HEK293 (cell line): ENCODE measurements around the gene MYH16.
"Not testable (repeated sequence)": the region's sequence is repeated elsewhere in the genome, so short reads cannot be mapped to it uniquely, and the experiment has no call there.

Experiments used
- CTCF ChIA-PET: fragments of 350-600 bp; formaldehyde crosslinking; extraction: SDS; loops from one replicate; lab custom pipeline; 2021; ENCODE audit warnings: antibody characterized with exemption; lab: Yijun Ruan, JAX
- POLR2A ChIA-PET: fragments of 300-600 bp; formaldehyde crosslinking; extraction: SDS; loops from one replicate; lab custom pipeline; 2020; ENCODE audit warnings: antibody characterized with exemption, inconsistent platforms; lab: Yijun Ruan, JAX
- H3K27ac ChIP-seq: fragments of 200-500 bp; sonication (Bioruptor generic); 2 replicates; pipeline ENCODE4 v1.5.1; 2014; ENCODE audit warnings: low read depth, low read length, control low read depth, inconsistent platforms; ENCODE audit errors: extremely low read depth
- H3K36me3 ChIP-seq, 2 experiments: fragments of 200-500 bp in 1 of 2; sonication (Bioruptor generic) in 1 of 2; 1 replicate in 1 of 2; 2 replicates in 1 of 2; pipeline ENCODE4 v1.5.1; 2014 to 2017; ENCODE audit warnings: inconsistent platforms in 2 of 2, low read length in 2 of 2; ENCODE audit not compliant: control insufficient read depth in 2 of 2, insufficient read depth in 1 of 2
- H3K4me1 ChIP-seq: fragments of 200-500 bp; sonication (Bioruptor generic); 2 replicates; pipeline ENCODE4 v1.5.1; 2014; ENCODE audit warnings: mild to moderate bottlenecking, low read length, inconsistent platforms; ENCODE audit not compliant: control insufficient read depth, insufficient read depth
- H3K4me3 ChIP-seq: 2 replicates; pipeline ENCODE4 v1.5.1; 2011; ENCODE audit warnings: low read depth, mild to moderate bottlenecking, control low read depth, low read length, moderate library complexity
- H3K9me3 ChIP-seq: fragments of 200-500 bp; sonication (Bioruptor generic); 2 replicates; pipeline ENCODE4 v1.5.1; 2014; ENCODE audit warnings: low read depth, low read length, inconsistent platforms; ENCODE audit not compliant: control insufficient read depth, insufficient read depth
- KLF1 ChIP-seq: fragments of 450-650 bp; formaldehyde crosslinking; IDR thresholded peaks from 2 replicates; pipeline ENCODE4 v1.5.1; 2016; ENCODE audit warnings: missing biosample characterization, missing genetic modification characterization
- KLF8 ChIP-seq: fragments of 450-650 bp; formaldehyde crosslinking; IDR thresholded peaks from 2 replicates; pipeline ENCODE4 v1.5.1; 2016; ENCODE audit warnings: missing biosample characterization, missing genetic modification characterization
- MEIS1 ChIP-seq: sonication (generic); formaldehyde crosslinking; IDR thresholded peaks from 2 replicates; pipeline ENCODE4 v1.8.1; 2022; ENCODE audit warnings: missing genetic modification reagents, mild to moderate bottlenecking, borderline replicate concordance
- RBAK ChIP-seq: fragments of 450-650 bp; formaldehyde crosslinking; IDR thresholded peaks from 2 replicates; pipeline ENCODE4 v1.5.1; 2016; ENCODE audit warnings: missing biosample characterization, missing genetic modification characterization
- YY2 ChIP-seq: fragments of 450-650 bp; formaldehyde crosslinking; IDR thresholded peaks from 2 replicates; pipeline ENCODE4 v1.5.1; 2016; ENCODE audit warnings: missing biosample characterization, missing genetic modification characterization
- ZBTB17 ChIP-seq: fragments of 450-650 bp; formaldehyde crosslinking; IDR thresholded peaks from 2 replicates; pipeline ENCODE4 v1.5.1; 2016; ENCODE audit warnings: missing biosample characterization, missing genetic modification characterization
- ZFHX2 ChIP-seq: fragments of 450-650 bp; formaldehyde crosslinking; conservative IDR thresholded peaks from 2 replicates; pipeline ENCODE4 v1.5.1; 2016; ENCODE audit warnings: missing biosample characterization, missing genetic modification characterization
- ZNF23 ChIP-seq: fragments of 450-650 bp; formaldehyde crosslinking; IDR thresholded peaks from 2 replicates; pipeline ENCODE4 v1.5.1; 2016; ENCODE audit warnings: missing biosample characterization, missing genetic modification characterization, borderline replicate concordance
- ZNF239 ChIP-seq: fragments of 450-650 bp; formaldehyde crosslinking; IDR thresholded peaks from 2 replicates; pipeline ENCODE4 v1.5.1; 2016; ENCODE audit warnings: missing biosample characterization, missing genetic modification characterization
- ZNF391 ChIP-seq: fragments of 450-650 bp; formaldehyde crosslinking; IDR thresholded peaks from 2 replicates; pipeline ENCODE4 v1.5.1; 2016; ENCODE audit warnings: low read depth, missing biosample characterization, missing genetic modification characterization, borderline replicate concordance
- ZNF416 ChIP-seq: fragments of 450-650 bp; formaldehyde crosslinking; IDR thresholded peaks from 2 replicates; pipeline ENCODE4 v1.5.1; 2016; ENCODE audit warnings: missing biosample characterization, missing genetic modification characterization
- ZNF514 ChIP-seq: fragments of 450-650 bp; formaldehyde crosslinking; IDR thresholded peaks from 2 replicates; pipeline ENCODE4 v1.5.1; 2016; ENCODE audit warnings: missing biosample characterization, missing genetic modification characterization
- ZNF596 ChIP-seq: fragments of 450-650 bp; IDR thresholded peaks from 2 replicates; pipeline ENCODE4 v1.5.0; 2018; ENCODE audit warnings: missing biosample characterization, mild to moderate bottlenecking, missing genetic modification characterization, moderate library complexity
- ZNF670 ChIP-seq: fragments of 450-650 bp; formaldehyde crosslinking; IDR thresholded peaks from 2 replicates; pipeline ENCODE4 v1.5.1; 2016; ENCODE audit warnings: missing biosample characterization, missing genetic modification characterization, low read depth
- TF ChIP-seq, protein P1 (sequence below): fragments of 450-650 bp; IDR thresholded peaks from 2 replicates; pipeline ENCODE4 v1.5.1; 2018; ENCODE audit warnings: missing biosample characterization, mild to moderate bottlenecking, missing genetic modification characterization
- TF ChIP-seq, protein P2 (sequence below): sonication (generic); formaldehyde crosslinking; IDR thresholded peaks from 2 replicates; pipeline ENCODE4 v1.8.1; 2022; ENCODE audit warnings: mild to moderate bottlenecking, moderate library complexity, missing genetic modification reagents

MYH16 gene

DNA sequence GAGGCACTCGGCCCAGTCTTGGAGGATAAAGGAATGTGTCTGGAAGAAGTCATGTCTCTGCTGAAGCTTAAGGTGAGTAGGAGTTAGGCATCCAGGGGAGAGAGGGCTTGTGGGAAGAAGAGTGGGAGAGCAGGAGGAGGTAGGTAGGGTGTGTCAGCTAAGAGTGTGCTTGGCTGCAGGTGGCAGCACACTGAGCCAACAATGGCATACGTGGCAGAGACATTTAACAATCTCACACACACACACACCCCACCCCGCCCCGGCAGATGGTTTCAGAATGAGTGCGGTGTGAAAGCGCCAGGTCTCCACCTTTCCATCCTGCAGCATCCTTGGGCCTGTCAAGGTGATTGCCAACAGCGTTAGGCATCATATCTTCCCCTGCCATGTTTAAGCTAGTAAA, 41.9 kb downstream of the MYH16 start (continued):
- peak; percentile 94 for TF ChIP-seq ZFHX2 (tag by site-specific recombination)

DNA sequence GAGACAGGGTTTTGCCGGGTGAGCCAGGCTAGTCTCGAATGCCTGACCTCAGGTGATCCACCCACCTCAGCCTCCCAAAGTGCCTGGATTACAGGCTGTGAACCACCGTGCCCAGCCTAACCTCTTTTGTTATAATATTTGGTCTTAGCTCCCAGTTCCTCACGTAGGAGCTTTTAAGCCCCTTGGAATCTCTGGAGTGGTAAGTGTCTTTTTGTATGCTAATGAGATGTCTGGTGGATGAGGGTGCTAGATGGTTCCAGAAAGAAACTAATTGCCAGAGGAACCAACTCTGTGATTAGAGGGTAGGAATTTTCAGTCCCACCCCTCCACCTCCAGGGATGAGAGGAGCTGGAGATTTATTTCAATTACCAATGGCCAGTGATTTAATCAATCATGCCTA, 47.7 kb downstream of the MYH16 start:
- Histone ChIP-seq H3K4me1 (no peaks in the 10 kb centered on the region), H3K4me3 (no peak overlapping the region), H3K36me3 (no peaks in the 10 kb centered on the region), H3K9me3 (no peaks in the 10 kb centered on the region), H3K27ac (no peak overlapping the region)
- CTCF ChIA-PET, result interaction anchor here (0.9 to 1.5 kb wide), 2 partner anchors 9 to 280 kb away, joined by 3 to 5 read pairs; no protein-coding TSS in a partner anchor
- TF ChIP-seq RBAK (no peak), ZBTB17 (tag by site-specific recombination) (no peak), ZNF391 (tag by site-specific recombination) (no peak), KLF8 (tag by site-specific recombination) (no peak)
- POLR2A ChIA-PET, result interaction anchor here (0.7 kb wide), 1 partner anchor 220 kb away, joined by 3 read pairs; no protein-coding TSS in a partner anchor

DNA sequence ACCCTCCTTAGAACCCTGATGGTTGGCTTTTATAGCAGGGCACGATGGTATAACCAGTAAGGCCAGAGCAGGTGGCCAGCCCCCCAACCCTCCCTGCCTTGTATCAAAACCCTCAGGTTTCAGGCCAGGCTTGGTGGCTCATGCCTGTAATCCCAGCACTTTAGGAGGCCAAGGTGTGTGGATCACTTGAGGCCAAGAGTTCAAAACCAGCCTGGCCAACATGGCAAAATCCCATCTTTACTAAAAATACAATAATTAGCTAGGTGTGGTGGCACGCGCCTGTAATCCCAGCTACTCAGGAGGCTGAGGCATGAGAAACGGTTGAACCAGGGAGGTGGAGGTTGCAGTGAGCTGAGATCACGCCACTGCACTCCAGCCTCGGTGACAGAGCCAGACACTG, 50.0 kb downstream of the MYH16 start:
- CTCF ChIA-PET, result interaction anchor here (0.6 to 1.3 kb wide), 3 partner anchors 42 to 213 kb away, joined by 3 read pairs; no protein-coding TSS in a partner anchor

DNA sequence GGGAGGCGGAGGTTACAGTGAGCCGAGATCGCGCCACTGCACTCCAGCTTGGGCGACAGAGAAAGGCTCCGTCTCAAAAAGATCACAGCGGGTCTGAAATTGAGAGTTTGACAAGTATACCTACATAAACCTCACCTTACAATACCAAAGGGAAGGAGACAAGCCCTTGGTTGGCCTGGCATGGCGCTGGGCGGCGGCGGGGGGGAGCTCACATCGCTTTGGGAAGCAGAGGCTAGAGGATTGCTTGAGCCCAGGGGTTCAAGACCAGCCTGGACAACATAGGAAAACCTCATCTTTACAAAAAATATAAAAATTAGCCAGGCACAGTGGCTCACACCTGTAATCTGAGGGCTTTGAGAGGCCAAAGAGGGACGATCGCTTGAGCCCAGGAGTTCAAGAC, 51.9 kb downstream of the MYH16 start:
- H3K27ac ChIP-seq, result no peak overlapping the region
- POLR2A ChIA-PET, result no interaction called here
- no peaks in the 10 kb centered on the region for H3K9me3 ChIP-seq
- no peak for TF ChIP-seq ZFHX2 (tag by site-specific recombination)
- TF ChIP-seq YY2, result no peak
- no peak for TF ChIP-seq ZNF670 (tag by site-specific recombination)
- no peak for TF ChIP-seq KLF1 (tag by site-specific recombination)
- TF ChIP-seq, protein P1, sequence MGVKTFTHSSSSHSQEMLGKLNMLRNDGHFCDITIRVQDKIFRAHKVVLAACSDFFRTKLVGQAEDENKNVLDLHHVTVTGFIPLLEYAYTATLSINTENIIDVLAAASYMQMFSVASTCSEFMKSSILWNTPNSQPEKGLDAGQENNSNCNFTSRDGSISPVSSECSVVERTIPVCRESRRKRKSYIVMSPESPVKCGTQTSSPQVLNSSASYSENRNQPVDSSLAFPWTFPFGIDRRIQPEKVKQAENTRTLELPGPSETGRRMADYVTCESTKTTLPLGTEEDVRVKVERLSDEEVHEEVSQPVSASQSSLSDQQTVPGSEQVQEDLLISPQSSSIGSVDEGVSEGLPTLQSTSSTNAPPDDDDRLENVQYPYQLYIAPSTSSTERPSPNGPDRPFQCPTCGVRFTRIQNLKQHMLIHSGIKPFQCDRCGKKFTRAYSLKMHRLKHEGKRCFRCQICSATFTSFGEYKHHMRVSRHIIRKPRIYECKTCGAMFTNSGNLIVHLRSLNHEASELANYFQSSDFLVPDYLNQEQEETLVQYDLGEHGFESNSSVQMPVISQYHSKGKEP (tag by site-specific recombination), result no peak
- no peak for TF ChIP-seq ZNF596 (tag by site-specific recombination)
- no peak for TF ChIP-seq ZNF23 (tag by site-specific recombination)
- no peak for TF ChIP-seq ZNF416 (tag by site-specific recombination)
- TF ChIP-seq ZNF514 (tag by site-specific recombination), result no peak
- TF ChIP-seq, protein P2, sequence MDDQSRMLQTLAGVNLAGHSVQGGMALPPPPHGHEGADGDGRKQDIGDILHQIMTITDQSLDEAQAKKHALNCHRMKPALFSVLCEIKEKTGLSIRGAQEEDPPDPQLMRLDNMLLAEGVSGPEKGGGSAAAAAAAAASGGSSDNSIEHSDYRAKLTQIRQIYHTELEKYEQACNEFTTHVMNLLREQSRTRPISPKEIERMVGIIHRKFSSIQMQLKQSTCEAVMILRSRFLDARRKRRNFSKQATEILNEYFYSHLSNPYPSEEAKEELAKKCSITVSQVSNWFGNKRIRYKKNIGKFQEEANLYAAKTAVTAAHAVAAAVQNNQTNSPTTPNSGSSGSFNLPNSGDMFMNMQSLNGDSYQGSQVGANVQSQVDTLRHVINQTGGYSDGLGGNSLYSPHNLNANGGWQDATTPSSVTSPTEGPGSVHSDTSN (CRISPR knock-in tag), result no peak
- TF ChIP-seq ZNF239 (tag by site-specific recombination), result no peak
- no peak for TF ChIP-seq MEIS1 (CRISPR knock-in tag)
- CTCF ChIA-PET, result interaction anchor here (0.9 to 1.0 kb wide), 2 partner anchors 41 to 269 kb away, joined by 3 to 4 read pairs; no protein-coding TSS in a partner anchor
- peaks cover 0 to 6% of the 10 kb centered on the region in 2 experiments; a peak in 2 of 3 replicates for H3K36me3 ChIP-seq
- no peak overlapping the region for H3K4me3 ChIP-seq
- H3K4me1 ChIP-seq, result no peaks in the 10 kb centered on the region

More for the DNA sequence above, 50.0 kb downstream of the MYH16 start:
- H3K27ac ChIP-seq, POLR2A ChIA-PET, H3K4me3 ChIP-seq, H3K36me3 ChIP-seq, H3K4me1 ChIP-seq, H3K9me3 ChIP-seq: not testable (repeated sequence)
